ENCODE measurements around the gene PLD6.

The PLD6 gene

DNA sequence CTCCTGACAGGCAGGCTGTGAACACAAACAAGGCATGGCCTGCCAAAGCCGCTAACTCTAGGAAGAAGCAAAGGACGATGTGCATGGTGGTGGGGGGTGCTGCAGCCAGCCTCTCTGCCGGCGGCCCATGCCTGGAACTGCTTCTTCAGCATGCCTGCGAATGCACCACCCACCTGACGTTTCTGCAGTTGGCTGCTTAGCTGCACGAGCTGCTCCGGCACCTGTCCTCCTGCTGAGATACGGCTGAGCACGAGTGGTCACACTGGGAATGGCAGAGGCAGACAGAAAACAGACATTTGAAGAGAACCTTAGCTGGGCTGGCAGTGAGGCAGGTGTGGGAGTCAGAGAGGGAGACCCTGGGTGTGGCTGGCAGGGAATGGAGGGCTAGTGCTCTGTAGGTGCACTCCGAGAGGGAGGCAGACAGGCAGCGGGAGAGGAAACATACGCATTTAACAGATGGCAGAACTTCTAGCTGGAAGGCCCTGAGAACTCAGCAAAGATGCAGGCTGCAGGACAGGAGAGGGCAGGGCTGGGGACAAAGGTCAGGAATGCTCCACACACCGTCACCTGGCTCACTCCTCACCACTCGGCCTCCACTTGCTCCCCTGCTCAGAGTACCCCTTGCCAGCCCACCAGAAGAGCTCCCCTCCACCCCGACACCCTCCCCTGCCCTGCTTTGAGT is 25.6 kb upstream of the PLD6 start:
- TF ChIP-seq GATA2 (IDR thresholded peaks at IDR 0.05; ENCODE audit: low read depth, low read length), result no peak
- no peak for TF ChIP-seq GATA3 (IDR thresholded peaks at IDR 0.05; ENCODE audit: low read depth, low read length)

DNA sequence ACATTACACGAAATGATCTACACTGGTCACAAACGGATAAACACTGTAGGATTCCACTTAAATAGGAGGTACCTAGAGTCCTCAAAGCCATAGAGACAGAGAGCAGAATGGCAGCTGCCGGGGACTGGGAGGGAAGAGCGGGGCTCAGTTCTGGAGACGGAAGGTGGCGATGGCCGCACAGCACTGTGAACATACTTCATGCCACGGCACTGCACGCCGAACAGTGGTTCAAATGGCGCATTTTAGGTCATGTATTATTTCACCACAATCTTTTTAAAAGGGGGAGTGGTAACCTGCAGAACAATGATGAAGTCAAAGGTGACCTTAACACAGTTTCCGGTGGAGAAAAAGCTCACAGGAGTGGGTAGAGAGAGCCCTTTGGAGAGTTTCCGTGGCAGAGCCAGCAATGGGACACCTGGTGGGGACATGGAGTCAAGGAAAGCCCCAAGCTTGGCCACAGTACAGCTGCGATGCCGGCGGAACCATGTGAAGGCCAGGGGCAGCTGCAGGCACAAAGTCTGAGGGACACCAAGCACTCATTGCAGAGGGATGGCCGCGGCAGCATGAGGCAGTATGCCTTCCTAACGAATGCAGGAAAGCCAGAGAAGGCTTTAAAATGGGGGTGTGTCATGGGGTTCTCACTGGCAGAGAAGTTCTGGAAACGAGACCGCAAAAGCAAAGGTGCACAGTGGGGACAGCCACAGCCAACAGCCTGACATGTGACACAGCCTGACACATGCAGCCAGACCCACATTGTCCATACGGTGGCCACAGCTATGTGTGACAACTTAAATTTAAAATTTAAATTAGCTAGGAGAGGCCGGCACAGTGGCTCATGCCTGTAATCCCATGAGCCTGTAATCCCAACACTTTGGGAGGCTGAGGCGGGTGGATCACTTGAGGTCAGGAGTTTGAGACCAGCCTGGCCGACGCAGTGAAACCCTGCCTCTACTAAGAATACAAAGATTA is 23.6 kb upstream of the PLD6 start:
- TF ChIP-seq GATA3 (IDR thresholded peaks at IDR 0.05; ENCODE audit: low read depth, low read length) (no peak), GATA2 (IDR thresholded peaks at IDR 0.05; ENCODE audit: low read depth, low read length) (no peak)

DNA sequence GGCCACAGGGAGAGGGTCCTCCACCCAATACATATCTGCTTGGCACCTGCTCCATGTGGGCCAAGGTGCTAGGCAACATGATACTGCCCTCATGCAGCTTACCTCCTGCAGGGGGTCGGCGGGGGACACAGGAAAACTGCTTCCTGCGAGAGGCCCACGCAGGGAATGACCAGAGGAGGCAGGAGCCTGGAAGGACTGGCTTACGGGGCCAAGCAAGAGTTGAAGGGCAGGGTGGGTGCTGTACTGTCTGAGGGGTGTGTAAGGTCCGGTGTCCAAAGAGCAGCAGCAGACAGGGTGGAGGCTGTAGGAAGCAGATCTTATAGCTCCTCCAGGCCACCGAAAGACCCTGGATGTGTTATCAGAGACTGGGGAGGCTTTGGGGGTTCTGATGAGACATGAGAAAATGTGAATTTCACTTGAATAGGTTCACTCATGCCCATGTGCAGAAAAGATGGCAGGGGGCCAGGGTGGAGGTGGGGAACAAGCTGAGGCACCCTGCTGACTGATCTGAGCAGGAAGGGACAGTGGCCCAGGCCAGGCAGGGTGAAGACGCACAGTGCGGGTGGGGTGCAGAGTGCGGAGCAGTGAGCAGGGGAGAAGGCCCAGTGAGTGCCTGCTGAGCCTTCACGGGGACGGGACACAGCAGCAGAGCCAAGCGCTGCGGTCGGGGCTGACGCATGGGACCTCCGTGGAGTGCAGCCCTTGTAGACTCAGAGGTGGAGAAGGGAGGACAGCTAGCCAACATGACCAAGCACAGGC is 22.6 kb upstream of the PLD6 start:
- TF ChIP-seq GATA3 (IDR thresholded peaks at IDR 0.05; ENCODE audit: low read depth, low read length), result no peak
- TF ChIP-seq GATA2 (IDR thresholded peaks at IDR 0.05; ENCODE audit: low read depth, low read length), result no peak

DNA sequence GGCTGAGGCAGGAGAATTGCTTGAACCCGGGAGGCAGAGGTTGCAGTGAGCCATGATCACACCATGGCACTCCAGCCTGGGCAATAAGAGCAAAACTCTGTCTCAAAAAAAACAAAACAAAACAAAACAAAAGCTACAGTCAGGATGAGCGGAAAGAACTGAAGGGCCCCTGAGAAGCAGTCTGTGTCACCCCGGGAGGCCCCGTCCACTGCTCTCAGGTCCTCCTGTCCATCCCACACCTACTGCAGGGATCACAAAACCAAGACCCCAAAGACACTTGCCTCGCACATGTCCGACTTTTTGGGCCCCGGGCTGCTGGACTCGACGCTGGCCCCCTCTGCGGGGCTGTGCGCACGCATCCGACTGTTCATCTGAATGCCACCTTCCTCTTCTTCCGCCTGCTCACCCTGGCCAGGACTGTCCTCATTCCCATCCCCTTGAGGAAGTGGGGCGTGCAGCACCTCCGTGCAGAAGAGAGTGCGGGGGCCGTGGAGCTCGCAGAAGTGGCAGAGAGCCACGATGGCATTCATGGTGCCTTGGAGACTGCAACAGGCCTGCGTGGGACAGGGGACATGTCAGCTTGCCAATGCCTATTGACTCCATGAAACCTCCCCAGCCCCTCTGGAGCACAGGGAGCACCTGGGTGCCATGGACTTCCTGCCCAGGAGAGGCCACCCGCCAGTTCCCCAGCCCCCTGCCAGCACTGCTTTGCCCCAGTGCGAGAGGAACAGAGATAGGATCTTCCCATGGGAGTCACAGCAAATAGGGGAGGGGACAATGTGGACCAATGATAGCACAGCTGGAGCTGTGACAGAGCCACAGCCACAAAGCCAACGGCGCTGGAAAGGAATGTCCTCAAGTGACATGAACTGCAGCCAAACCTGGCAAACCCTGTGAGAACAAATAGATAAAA is 21.7 kb upstream of the PLD6 start:
- TF ChIP-seq GATA2 (IDR thresholded peaks at IDR 0.05; ENCODE audit: low read depth, low read length) (no peak), GATA3 (IDR thresholded peaks at IDR 0.05; ENCODE audit: low read depth, low read length) (no peak)

DNA sequence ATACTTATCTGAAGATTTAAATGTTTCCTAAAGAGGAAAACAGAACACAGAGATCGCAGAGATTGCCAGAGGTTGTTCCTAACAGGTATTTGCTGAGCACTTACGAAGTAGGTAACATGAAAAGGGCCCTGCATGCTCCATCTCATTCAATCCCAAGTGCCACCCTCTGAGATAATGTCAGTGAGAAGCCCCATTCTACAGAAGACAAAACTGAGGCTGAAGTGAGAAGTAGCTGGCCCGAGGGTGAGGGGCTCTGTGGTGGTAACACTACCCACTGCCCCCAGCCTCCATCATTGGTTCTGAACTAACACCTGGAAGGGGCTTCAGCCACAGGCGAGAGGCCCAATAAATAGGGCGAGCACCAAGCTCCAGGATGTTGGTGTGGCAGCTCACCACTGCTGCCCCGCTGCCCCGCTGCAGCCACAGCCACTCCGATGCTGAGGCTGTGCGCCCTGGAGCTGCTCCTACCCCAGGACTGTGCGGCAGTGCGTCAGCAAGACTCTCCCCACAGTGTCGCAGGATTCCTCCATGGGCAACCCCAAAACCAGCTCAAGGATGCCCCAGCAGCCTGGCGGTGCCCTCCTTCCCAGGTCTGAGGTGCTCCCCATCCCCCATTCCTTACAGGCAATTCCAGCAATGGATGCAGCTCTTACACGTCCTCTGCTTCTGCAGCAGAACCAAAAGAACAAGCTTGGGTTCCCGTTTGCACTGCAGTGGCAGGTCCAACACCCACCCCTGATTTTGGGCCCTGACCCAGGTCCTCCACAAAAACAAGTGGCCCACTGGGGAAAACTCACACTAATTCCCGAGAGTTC is 20.5 kb upstream of the PLD6 start:
- TF ChIP-seq GATA2 (IDR thresholded peaks at IDR 0.05; ENCODE audit: low read depth, low read length) (no peak), GATA3 (IDR thresholded peaks at IDR 0.05; ENCODE audit: low read depth, low read length) (no peak)

DNA sequence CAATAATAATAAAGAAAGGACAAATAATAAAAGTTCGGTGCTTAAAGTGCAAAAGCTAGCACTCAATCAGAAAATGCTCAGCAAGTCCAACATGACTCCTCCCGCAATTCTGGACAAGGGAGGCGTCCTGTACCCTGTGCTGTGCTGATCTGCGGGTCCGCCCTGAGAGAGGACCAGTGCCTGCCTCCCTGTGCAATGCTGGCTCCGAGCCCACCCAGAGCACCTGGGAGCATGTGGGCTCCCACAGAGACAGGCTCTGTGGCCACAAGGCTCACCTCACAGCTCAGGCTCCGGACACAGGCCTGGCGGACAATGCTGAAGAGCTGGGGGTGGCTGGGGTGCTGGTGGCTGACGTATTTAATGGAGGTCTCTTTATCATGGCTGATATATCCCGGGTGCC is 19.8 kb upstream of the PLD6 start:
- TF ChIP-seq GATA3 (IDR thresholded peaks at IDR 0.05; ENCODE audit: low read depth, low read length) (no peak), GATA2 (IDR thresholded peaks at IDR 0.05; ENCODE audit: low read depth, low read length) (no peak)

DNA sequence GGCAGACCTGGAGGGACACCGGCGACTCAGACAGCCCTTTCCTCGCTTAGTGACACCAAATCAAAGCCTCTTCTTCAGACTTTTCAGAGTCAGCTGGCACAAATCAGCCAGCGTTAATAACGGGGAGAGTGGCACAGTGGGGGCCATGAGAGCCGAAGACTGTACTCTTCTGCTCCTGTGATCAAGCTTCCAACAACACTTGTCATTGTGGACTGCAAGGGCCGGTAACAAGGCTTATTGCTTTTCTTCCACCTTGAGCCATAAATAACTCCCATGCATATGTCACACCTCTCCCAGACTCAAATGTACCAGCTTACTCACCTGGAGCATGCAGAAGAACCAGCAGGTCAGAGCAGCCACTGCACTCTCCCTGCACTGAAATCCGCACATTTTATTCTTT is 18.0 kb upstream of the PLD6 start:
- TF ChIP-seq GATA2 (IDR thresholded peaks at IDR 0.05; ENCODE audit: low read depth, low read length) (no peak), GATA3 (IDR thresholded peaks at IDR 0.05; ENCODE audit: low read depth, low read length) (no peak)

DNA sequence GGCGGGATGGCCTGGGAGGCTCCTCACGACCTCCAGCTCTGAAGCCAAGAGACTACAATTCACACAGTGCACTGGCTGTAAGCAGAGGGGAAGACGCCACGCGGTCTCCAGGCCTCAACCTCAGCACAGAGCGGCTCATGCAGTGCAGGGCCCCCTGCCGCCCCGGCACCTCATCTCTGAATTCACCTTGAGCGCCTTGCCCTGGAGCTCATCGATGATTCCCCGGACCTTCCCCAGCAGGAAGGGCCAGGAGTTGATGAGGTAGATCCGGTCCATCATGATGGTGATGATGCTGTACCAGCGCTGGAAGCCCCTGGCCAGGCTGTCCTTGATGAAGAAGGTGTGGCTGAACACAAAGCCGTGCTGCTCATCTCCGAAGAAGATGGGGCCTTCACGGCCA is 17.6 kb upstream of the PLD6 start:
- TF ChIP-seq GATA2 (IDR thresholded peaks at IDR 0.05; ENCODE audit: low read depth, low read length) (no peak), GATA3 (IDR thresholded peaks at IDR 0.05; ENCODE audit: low read depth, low read length) (no peak)

DNA sequence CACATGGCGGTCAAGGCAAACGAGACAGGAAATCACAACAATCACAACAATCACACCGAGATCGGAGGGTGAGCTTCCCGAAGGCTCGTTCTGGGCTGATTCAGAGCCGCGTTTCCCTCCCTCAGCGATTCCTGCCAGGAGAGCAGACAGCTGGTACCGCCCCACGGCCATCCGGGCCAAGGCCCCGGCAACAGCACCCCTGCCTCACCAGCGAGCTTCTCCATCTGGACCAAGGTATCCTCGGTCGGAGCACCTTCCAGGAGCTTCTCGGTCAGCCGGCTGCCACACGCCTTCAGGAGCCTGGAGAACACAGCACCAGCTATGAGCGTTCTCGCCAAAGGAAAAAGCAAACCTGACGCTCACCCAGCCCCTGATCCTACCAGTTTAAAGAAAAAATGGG is 15.2 kb upstream of the PLD6 start:
- TF ChIP-seq GATA3 (IDR thresholded peaks at IDR 0.05; ENCODE audit: low read depth, low read length), result no peak
- no peak for TF ChIP-seq GATA2 (IDR thresholded peaks at IDR 0.05; ENCODE audit: low read depth, low read length)

DNA sequence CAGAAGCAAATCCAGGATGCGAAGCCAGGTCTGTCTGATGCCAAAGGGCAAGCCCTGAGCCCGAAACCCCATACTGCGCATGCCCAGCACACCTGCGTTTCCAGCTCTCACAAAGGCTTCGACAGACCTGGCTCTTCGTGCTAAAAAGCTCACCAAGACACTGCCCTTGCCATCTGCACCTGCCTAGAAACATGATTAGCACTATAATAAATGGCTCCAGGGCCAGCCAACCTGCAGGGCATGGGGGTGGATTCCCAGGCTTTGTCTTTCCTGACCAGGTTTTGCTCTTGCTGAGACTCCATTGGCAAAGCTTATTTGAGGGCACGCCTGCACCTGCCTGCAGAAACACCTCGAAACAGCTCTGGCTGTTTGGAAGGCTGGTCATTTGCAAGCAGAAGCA is 14.4 kb upstream of the PLD6 start:
- TF ChIP-seq GATA2 (IDR thresholded peaks at IDR 0.05; ENCODE audit: low read depth, low read length) (no peak), GATA3 (IDR thresholded peaks at IDR 0.05; ENCODE audit: low read depth, low read length) (no peak)

DNA sequence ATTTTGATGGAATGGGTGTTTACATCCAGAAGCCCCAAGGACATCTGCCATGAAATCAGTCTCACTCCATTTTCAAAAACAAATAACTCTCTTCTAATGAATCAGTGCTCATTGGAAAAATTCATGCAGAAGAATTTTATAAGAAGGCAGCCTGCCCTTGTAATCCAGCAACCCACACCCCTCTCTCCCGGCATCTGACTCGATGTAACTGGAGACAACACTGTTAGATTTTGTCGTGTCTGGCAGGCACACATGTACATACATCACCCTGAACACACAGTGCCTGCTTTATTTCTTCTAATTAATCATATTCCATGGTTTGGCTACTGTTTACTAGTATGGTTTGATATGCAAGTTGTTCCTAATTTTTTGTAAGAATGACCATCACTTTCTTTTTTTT is 11.9 kb upstream of the PLD6 start:
- TF ChIP-seq GATA2 (IDR thresholded peaks at IDR 0.05; ENCODE audit: low read depth, low read length), result no peak
- no peak for TF ChIP-seq GATA3 (IDR thresholded peaks at IDR 0.05; ENCODE audit: low read depth, low read length)

DNA sequence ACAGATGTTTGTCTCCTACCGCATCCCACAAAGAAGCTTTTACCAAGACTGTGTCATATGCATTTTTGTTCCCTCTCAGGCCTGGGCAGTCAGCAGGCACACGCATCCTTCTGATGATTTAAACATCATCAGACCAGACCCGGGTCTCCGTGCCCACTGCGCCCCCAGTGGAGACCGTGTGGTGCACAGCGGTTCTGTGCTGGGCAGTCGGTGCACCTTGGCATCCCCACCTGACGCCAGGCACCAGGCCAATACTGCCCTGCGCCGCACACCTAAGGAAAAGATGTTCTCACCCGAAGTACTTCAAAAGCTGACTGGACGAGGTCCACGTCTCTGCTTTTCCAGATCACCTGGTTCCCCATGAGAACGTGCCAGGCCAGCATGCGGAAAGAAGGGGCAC is 10.6 kb upstream of the PLD6 start:
- TF ChIP-seq GATA3 (IDR thresholded peaks at IDR 0.05; ENCODE audit: low read depth, low read length) (no peak), GATA2 (IDR thresholded peaks at IDR 0.05; ENCODE audit: low read depth, low read length) (no peak)

DNA sequence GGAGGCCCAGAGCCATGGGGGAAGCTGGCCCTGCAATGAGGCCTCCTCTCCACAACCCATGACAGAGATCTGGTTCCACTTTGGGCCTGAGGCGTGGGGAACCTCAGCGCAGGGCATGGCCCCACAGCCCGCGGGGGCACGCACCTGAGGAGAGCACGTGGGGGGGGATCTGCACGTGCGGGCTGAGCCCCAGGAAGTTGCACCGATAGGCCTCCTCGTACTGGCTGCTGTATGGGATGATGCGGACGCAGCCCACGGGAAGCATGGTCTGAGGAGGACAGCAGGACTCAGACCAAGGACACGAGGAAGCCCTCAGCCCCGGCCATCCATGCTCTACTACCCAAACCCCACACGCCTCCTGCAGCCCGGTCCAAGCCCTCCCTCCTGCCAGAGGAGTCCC is 10.1 kb upstream of the PLD6 start:
- TF ChIP-seq GATA3 (IDR thresholded peaks at IDR 0.05; ENCODE audit: low read depth, low read length), result no peak
- no peak for TF ChIP-seq GATA2 (IDR thresholded peaks at IDR 0.05; ENCODE audit: low read depth, low read length)

Measured in SH-SY5Y (cell line).